HL-60 (cell line): ENCODE results near the gene INHA.
A peak's percentile ranks its signal among the peaks of the same experiment; 100 is the strongest.

Experiments
- POLR2AphosphoS5 ChIP-seq: IDR thresholded peaks from 2 replicates; pipeline ENCODE4 v1.6.1; 2012; ENCODE audit warnings: low read depth
- REST ChIP-seq: IDR thresholded peaks from 2 replicates; pipeline ENCODE4 v1.6.1; 2012; ENCODE audit warnings: low read depth; ENCODE audit not compliant: insufficient replicate concordance
- SPI1 ChIP-seq: IDR thresholded peaks from 2 replicates; pipeline ENCODE4 v1.6.1; 2012; ENCODE audit warnings: low read depth, mild to moderate bottlenecking, borderline replicate concordance
- TF ChIP-seq, protein P1 (sequence below): IDR thresholded peaks from one replicate; pipeline ENCODE4 v1.5.1; 2011; ENCODE audit warnings: low read length, control low read depth, inconsistent platforms; ENCODE audit not compliant: insufficient read depth

DNA sequence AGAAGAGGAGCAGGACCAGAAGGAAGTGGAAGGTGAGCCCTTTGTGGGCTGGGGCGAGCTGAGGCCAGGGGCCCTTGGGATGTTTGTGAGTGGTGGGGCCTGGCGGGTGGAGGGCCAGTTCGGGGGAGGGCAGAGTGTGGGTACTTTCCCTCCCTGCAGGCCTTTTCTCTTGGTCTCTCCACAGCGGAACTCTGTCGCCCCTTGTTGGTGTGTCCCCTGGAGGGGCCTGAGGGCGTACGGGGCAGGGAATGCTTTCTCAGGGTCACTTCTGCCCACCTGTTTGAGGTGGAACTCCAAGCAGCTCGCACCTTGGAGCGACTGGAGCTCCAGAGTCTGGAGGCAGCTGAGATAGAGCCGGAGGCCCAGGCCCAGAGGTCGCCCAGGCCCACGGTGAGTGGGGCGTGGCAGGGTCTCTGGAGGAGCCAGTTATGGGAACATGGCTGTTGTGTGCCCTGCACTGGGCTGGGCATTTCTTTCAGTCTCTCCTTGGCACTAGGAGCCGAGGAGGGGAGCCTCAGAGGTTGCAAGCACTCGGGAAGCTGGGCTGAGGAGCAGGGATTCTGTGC is 36.4 kb downstream of the INHA start:
- TF ChIP-seq, protein P1, sequence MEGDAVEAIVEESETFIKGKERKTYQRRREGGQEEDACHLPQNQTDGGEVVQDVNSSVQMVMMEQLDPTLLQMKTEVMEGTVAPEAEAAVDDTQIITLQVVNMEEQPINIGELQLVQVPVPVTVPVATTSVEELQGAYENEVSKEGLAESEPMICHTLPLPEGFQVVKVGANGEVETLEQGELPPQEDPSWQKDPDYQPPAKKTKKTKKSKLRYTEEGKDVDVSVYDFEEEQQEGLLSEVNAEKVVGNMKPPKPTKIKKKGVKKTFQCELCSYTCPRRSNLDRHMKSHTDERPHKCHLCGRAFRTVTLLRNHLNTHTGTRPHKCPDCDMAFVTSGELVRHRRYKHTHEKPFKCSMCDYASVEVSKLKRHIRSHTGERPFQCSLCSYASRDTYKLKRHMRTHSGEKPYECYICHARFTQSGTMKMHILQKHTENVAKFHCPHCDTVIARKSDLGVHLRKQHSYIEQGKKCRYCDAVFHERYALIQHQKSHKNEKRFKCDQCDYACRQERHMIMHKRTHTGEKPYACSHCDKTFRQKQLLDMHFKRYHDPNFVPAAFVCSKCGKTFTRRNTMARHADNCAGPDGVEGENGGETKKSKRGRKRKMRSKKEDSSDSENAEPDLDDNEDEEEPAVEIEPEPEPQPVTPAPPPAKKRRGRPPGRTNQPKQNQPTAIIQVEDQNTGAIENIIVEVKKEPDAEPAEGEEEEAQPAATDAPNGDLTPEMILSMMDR = no peak
- TF ChIP-seq REST (no peak), POLR2AphosphoS5 (peak; percentile 23), SPI1 (no peak)
